NCI-H1436 treated with DMSO at 0.1 percent for 48 hours (cell line): Measurements from ENCODE around the gene TIMP3.

Experiments used
- DNase-seq: peaks from one replicate; lab custom pipeline; 2025; lab: John Stamatoyannopoulos, UW

The TIMP3 gene

DNA sequence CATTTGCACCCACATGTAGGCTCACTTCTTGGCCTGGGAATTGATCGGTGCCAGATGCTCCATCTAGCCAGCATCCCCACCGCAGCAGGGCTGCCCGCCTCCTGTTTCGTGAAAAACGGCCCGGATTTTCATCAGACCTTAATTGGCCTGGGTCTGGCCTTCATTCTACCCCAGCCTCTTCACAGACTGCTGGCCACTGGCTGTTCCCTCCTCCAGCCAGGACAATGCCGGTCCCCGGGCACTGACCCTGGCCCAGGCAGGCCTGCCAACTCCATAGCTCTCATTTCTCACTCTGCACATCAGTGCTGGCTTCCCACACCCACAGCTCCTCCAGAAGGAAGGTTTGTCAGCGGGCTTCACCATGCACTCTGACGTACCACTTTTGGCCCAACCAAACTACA is 27.9 kb downstream of the TIMP3 start:
- DNase-seq, result no peak

DNA sequence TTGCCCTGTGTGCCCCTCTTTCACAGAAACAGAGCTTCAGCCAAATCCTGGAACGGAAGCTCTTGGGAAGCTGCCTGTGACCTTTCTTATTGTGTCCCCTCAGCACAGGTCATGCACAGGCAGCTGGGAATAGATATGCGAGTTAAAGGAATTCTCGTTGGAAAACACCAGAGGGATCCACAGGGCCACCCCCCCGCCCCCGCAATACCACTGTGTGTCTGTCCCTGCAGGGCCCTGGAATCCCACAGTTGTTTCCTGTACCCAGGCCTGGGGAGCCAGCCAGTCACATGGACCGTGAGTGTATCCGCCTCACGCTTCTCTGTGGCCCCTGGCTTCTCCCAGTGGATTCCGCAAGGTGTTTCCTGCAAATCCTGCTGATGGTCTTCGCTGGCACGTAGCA is 29.0 kb downstream of the TIMP3 start:
- no peak for DNase-seq

DNA sequence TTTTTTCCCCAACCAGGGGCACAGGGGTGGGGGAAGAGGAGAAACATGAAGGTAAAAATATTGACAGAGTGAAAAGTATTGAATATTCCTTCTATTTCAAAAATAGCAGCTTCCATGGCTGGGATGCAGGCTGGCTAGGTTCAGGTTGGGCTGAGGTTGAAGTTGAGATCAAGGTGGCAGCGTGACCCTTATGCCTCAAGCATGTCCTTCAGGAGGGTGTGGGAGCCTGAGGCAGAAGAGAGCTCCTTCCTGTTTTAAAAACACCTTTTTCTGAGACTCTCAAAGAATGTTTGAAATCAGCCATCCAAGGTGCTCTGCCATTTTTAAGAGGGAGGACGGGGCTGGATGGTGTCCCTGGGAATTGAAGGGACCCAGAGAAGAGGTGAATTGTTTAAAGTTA is 29.5 kb downstream of the TIMP3 start:
- DNase-seq, result no peak

DNA sequence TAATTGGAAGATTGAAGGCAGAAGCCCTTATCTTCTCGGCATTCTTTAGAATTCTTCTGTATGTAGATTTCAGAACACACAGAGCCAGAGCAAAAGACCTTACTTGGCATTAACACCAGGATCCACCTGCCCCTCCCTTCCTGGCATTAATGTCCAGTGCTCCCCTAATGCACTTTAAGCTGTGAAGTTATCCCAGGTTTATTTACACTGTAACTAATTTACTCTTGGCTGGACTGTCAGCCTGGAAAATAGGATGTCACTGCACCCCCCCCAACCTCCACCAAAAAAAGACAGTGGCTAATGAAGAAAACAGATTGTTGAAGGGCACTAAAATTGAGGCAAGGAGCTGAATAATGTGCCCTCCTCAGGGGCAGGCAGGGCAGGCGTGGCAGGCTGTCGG is 30.1 kb downstream of the TIMP3 start:
- DNase-seq, result no peak

DNA sequence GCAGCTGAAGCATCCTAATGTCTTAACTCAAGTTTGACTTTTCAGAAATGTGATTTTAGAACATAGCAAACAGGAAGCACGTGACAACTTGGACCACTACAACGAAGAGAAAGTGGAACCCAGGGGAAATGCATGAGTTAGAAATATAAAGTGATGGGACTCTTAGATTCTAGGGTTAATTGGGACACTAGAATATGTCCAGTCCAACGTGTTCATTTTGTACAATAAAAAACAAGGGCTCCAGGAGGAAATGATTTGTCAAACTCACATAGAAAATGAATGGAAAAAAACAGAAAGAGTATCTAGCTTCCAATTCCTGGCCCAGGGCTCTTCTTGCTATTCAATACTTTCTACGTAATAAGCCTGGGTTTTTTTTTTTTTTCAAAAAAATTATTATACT is 30.7 kb downstream of the TIMP3 start:
- DNase-seq, result no peak

DNA sequence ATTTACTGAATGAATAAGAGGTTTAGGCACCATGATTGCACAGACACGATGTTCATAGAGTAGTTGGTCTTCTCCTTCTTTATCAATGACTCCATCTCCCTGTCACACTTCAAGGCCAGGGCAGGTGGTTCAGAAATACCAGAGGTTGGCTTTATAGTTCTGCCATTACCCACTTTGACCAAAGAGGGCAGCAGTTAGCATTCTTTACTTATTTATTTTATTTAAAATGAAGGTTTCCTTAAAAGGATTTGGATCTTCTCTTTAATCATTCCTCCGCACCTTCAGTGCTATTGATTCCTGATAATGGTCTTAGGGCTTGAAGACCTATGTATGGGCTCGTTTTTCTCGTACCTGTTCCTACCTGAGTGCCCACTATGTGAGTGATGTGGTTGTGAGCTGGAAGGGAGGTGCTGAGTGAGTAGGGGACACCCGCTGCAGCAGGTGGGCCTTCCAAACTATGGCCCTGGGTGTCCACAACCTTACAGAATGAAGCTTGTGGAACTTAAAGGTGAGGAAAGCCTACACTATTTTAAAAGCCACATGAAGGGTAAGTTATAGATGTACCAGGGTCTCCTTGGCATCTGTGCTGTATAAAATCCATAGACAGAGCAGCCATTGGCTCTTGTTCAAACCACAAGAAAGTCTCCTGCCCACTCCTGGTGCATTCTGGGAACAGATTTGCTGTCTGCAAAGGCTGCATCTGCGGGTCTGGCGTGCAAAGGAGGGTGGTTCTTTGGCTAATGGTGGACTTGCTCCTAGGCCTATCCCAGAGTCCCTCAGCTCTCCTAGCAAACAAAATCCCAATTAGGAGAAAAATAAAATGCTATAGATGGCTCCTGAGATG is 35.0 kb downstream of the TIMP3 start:
- no peak for DNase-seq

DNA sequence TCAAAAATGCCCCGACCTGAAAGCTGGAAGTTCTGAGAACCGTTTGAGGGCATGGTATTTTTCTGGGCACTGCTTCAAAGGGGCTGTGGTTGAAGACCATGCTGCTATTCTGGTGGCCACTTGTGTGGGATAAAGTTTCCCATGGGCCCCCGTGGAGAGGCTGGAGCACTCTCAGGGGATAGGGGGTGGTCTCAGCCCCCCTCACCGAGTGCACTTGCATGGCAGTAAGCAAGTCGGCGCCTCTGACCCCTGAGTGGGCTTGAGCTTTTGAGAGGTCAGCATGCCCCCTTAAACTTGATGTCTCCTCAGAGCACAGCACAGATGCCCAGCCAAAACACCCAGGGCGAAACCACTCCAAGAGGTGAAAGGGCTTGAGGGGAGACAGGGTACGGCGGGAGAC is 35.6 kb downstream of the TIMP3 start:
- no peak for DNase-seq

DNA sequence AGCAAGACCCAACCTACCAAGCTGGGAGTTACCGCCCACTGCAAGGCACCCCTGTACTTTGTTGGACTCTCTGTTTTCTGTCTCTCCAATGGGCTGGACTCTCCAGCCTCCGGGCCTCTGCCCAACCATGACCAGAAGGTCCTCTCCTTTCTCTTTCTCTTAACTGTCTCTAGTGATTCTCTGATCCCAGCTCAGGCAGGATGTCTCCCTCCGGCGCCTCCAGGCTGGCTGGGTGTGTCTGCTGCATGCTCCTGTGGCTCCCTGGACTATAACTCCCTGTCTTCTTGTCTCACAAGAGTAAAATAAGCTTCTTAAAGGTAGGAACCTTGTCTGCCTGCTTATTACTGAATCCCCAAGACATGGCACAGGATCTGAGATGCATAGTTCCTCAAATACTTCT is 36.3 kb downstream of the TIMP3 start:
- no peak for DNase-seq

DNA sequence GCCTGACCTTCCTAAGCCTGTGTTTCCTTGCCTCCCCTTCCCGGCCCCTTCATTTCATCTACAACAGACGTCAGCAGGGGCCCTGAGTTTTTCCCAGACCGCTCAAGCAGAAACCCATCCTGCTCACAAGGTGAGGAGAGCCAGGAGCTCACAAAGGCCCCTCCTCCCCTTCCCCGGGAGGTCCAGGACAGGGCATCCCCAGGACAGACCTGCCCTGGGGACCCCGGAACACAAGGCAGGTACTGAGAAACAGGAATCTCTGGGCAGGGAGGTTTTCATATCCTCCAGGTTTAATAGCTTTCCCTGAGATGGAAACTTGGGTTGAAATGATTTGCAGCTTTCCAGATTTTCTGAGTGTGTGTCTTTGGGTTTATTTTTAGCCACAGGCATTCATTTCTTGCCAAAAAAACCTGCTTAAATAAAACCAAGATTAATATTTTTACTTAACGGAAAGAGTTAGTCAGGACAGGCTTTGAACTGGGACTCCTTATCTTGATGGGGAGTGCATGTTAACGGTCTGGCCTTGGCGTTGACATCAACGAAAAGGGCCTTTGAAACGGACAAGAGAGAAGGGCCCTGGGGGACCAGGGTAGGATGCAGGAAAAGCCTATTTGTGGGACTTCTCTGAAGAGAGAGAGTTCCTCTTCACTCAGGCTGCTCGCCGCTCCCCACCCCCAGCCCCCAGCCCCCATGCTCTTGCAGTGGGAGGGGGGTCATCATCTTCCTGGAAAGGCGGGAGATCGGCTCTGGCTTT is 38.5 kb downstream of the TIMP3 start:
- DNase-seq, result no peak

DNA sequence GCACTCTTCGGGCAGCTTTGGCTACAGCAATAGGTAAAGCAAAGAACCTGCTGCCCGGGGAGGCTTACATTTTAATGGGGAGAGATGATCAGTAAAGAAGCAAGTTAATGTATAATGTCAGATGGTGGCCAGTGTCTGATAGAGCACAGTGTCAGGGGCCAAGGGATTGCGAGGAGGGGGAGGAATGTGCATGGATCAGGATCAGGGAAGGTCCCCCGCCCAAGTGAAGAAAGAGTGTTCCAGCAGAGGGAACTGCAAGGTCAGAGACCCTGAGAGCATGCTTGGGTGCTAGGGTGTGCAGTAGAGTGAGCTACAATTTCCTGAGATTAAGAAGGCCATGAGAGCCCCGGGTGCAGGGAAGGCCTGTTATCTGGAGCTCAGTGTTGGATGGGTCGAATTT is 39.7 kb downstream of the TIMP3 start:
- no peak for DNase-seq

DNA sequence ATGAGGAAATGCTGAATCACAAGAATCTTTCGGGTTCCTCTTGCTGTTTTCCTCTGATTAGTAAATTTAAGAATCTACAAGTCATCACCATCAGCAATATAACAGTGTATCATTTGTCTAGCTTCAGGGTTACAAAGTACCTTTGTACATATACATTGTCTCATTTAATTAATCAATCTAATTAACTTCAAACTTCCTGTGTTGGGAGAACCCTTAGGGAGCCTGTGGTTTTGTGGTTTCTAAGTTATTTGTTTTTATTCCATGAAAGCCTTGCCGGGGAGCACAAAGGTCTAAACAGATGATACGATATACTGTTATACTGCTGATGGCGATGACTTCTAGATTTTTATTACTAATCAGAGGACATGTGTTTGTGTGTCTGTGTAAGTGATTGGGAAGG is 41.0 kb downstream of the TIMP3 start:
- DNase-seq, result no peak

DNA sequence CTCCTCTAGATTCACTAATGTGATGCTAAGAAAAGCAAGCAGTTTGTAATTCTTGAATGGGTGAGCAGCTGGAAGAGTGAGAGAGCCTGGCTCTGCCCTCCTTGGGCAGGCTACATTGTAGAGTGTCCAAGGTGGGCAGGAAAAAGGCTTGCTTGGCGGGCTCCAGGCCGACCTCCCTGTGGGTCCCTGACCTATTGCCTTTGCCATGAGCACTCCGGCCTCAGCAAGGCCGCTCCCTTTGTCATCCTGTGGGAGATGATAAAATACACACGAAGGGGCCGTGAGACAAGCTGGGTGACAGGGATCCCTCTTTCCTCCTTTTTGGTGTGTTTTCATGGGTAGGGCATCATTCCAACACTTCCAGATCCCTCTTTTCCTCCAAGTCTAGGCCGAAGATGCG is 41.8 kb downstream of the TIMP3 start:
- DNase-seq, result no peak

DNA sequence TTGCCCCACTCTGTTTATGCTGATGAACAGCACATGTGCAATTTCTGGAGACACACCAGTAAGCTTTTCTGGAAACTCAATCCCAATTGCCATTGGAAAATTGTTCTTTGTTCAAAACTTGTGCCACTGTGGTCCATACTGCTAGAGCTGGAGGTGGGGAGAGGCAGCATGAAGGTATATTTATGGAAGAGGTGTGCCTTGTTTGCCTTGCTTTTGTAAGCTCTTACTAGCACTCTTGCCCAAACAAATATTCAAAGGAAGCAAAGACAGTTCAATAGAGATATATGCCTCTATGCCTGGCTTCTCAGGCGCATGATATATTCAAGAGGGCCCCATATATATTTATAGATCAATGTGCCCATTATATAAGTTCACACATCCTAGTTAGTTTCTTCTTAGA is 42.7 kb downstream of the TIMP3 start:
- no peak for DNase-seq

DNA sequence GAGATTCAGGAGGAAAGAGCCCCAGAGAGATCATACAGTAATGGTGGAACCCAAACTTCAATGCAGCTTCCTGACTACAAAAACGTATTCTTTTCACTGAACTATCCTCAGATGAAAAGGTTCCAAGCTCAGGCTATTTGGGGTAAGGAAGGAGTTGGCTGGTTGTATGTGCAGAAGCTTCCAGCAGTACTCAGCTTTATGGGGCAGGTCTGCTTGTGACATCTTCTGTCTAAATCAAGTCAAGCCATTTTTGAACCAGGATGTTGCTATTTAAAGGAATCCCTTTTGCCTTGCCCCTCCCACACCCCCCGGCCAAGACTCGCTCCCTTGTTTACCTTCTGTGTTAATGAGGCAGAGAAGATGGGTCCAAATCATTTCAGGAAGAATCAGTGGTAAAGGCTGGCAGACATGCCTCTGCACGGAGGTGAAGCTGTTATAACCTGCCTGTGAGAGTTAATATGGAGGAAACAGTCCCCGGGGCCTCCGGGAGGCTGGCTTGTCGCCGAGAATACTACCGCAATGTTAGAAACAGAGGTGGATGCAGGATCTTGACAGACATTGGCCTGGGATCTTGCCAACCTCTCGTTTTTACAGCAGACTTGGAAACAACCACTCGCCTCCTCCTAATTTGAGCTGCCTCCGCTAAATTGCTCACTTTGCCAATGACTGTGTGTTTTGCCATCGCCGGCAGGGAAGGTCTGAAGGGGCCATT is 45.4 kb downstream of the TIMP3 start:
- DNase-seq, result no peak

DNA sequence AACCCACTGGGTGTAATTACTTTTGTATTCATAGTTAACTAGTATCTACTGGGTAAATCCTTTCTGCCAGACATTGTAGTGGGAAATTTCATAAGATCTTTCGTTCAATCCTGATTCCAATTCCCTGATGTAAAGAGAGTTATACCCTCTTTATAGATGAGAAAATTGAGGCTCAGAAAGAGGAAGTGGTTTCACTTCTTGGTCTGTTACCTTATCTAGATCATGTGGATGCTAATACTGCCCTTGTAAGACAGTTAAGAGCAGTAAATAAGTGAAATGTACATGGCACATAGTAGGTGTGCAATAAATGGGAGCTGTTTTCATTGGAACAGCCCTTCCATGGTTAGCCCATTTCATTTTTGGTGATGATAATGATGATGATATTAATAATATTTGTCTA is 46.7 kb downstream of the TIMP3 start:
- DNase-seq, result no peak

DNA sequence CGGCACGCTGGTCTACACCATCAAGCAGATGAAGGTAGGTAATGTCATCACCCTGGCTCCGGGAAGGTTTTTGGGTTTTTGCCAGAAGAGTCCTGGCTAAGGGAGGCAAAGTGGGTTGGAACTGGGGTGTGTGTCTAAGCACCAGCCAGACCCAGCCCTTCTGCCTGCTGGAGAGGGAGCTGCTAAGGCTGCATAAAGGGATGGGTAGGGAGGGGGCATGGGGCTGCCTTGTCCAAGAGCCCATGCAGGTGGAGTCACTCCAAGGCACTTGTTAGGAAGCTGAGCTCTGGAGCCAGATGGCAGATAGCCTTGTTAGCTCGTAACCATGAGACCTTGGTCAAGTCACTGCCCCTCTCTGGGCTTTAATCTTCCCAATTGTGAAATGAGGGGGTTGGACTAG is 48.0 kb downstream of the TIMP3 start:
- DNase-seq, result no peak

DNA sequence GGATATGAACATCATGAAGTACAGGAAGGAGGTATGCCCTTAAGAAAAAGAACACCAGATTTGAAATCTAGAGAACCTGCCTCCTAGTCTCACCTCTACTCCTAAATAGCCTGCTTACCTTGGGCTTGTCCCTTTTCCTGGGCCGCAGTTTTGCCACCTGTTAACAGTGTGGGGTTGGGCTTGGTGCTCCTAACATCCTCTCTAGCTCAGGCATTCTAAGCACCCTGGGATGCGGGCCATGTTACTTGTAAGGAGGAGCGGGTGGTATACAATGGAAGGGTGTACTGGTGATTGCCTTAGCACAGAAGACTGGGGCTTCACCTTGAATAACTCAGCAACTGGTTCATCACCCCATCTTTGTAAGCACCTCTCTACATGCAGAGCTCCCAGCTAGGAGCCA is 48.7 kb downstream of the TIMP3 start:
- no peak for DNase-seq

DNA sequence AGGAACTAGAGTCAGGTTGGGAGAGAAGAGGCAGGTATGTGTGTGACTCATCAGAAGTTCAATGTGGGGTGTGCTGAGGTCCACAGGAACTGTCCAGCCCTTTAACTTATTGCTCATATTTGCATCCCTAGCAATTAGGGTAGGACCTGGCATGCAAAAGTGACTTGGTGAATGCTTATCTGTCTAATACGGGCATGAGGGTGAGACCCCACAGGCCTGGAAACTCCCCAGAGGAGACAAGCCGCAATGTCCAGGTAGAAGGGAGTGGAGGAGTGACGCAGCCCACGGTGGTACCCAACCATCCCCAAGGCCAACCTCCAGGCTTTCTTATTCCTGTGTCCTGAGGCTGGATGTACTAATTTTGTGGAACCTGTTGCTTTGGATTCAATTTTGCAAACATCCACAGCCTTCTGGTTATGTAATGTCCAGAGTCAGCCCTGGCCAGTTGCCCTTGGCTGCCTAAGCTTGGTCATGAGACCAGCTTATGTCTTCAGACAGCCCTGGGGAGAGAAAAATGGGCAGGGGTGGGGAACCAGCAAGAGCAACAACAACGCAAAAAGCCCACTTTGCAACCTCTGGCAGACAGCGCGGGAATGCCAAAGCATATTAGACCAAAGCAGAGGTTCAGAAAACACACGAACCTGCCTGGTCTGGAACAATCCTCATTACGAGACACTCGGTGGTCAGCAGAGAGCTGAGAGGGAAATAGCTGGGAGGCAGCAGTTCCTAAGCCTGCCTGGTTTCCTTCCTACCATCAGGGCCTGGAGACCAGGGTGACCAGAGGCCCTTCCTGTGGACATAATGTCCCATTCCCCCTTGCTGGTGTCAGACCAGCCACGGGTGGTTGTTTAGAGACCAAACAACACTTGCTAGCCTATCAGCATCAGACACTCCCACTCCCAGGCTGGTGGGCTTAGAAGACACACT is 49.3 kb downstream of the TIMP3 start:
- DNase-seq, result no peak

DNA sequence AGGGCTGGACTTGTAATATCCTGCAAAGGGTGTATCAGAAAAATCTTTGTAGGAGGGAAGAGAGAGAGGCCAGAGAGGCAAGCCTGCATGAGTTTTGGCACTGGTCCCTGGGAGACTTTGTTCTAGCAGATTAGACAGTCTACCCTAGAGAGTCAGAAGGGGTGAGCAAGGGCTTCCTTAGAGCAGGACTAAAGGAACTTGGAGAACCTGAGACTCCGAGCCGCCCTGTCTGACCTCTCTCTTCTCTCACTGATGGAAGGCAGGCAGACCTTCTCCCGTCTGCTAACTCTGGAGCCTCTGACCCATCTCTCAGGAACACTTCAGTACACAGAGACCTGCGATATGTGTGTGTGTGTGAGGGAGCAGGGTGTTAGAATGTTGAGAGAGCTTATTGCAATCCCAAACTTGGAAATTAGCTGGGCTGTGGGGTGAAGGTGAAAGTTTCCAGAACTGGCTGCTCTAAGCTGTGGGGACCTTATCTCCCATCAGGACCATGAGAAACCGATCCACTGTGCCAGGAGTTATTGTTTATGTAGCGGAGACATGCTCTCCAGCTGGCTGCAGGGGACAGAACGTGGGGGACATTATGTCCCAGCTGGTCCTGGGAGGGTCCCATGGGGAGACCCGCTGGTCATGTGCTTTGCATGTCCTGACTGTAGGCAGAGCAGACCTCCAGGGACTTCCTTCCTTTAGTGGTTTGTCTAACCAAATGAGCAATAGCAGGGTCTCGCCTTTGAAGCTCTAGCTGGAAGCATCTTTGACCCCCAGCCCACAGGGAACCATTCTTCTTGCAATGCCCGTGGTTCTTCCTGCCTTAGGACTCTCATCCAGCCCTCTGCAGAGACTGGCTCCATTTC is 51.1 kb downstream of the TIMP3 start:
- no peak for DNase-seq

DNA sequence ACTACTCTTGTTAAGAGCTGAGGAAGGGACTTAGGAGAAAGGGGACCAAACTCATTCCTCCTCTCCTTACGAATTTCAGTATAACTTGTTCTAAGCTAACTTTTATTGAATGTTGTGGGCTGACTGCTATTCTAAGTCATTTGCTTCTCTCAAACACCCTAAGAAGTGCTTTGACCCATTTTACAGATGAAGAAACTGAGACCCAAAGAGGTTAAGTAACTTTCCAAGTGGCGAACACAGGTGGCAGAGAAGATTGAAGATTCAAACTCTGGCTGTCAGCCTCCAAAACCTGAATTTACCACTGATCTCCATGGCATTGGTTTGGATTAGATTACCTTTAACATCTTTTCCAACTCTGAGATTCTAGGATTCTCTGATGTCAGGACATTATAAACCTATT is 52.2 kb downstream of the TIMP3 start:
- DNase-seq, result no peak

DNA sequence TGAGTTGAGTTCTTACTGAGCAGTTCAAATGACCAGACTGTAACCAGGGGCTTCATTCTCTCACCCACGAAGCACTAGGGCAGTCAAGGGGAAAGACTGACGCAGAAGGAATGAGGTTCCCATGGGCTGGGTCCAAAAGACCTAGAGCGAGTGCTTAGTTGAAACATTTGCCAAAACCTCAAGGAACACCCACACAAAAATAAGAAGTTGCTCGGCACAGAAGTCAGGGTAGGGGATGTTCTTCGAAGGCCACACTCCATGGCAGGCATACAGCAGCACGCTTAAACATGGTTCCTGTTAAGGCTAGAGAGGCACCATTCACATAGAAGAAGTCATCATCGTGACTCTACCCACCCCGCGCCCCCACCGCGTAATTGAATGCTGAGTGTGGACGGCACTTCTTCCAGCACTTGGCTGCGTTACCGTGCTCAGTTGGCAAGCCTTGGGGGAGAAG is 52.9 kb downstream of the TIMP3 start:
- DNase-seq, result no peak
